Astrocyte of the spinal cord (primary cell): ENCODE results near the gene HLA-DPA1.

ENCODE experiments used
- DNase-seq: peaks from one replicate; pipeline ENCODE4 v3.0.0; 2011; ENCODE audit warnings: low read depth, low spot score
- H3K4me3 ChIP-seq: 2 replicates; pipeline ENCODE4 v1.5.1; 2011; ENCODE audit warnings: low read depth, mild to moderate bottlenecking, low read length, moderate library complexity
- CTCF ChIP-seq: IDR thresholded peaks from 2 replicates; pipeline ENCODE4 v1.5.1; 2012; ENCODE audit warnings: low read depth, mild to moderate bottlenecking, low read length, inconsistent platforms
- in situ Hi-C: cut with HindIII; loops from 2 replicates; pipeline ENCODE4 v1.10.0; 2017; ENCODE audit warnings: low sequenced_read_pairs

The HLA-DPA1 gene

GRCh38 chr6:33017018-33017417 lies 56.4 kb downstream of the HLA-DPA1 start:
- no peak for DNase-seq
- in situ Hi-C loops: no loop called here
- no peak overlapping the region for H3K4me3 ChIP-seq
- TF ChIP-seq CTCF: no peak

- DNase-seq: no peak
- in situ Hi-C loops: no loop called here
- no peak for TF ChIP-seq CTCF
- no peak overlapping the region for H3K4me3 ChIP-seq
Measured at GRCh38 chr6:33015798-33016197, 57.7 kb downstream of the HLA-DPA1 start.

- DNase-seq: peak; percentile 86
- H3K4me3 ChIP-seq: no peak overlapping the region
- in situ Hi-C loops: no loop called here
- peak; percentile 63 for TF ChIP-seq CTCF
Measured at GRCh38 chr6:33014841-33015634, 58.4 kb downstream of the HLA-DPA1 start.
